Endometrial microvascular endothelial cells (primary cell): ENCODE data around the gene SLC6A19. TPM values are rescaled to one million over a fixed set of nuclear protein-coding genes. Genes with fewer than 3 reads are reported as not detected.
"Not testable (repeated sequence)": the region's sequence is repeated elsewhere in the genome, so short reads cannot be mapped to it uniquely, and the experiment has no call there.

ENCODE experiments used
- in situ Hi-C: cut with HindIII; loops from 2 replicates; pipeline ENCODE4 v1.10.0; 2017; ENCODE audit warnings: low sequenced_read_pairs, low pct_unique_long_range_greater_than_20kb; ENCODE audit errors: inconsistent ontology term
- total RNA-seq: library from RNA; depleted of rRNA; stranded (reverse); fragments of >200 nt; gene quantifications from one replicate; pipeline ENCODE4 v1.2.3, GENCODE V29; 2015; ENCODE audit errors: inconsistent ontology term

SLC6A19 gene
- total RNA-seq, 1 donor from 2014 or later: not detected

DNA sequence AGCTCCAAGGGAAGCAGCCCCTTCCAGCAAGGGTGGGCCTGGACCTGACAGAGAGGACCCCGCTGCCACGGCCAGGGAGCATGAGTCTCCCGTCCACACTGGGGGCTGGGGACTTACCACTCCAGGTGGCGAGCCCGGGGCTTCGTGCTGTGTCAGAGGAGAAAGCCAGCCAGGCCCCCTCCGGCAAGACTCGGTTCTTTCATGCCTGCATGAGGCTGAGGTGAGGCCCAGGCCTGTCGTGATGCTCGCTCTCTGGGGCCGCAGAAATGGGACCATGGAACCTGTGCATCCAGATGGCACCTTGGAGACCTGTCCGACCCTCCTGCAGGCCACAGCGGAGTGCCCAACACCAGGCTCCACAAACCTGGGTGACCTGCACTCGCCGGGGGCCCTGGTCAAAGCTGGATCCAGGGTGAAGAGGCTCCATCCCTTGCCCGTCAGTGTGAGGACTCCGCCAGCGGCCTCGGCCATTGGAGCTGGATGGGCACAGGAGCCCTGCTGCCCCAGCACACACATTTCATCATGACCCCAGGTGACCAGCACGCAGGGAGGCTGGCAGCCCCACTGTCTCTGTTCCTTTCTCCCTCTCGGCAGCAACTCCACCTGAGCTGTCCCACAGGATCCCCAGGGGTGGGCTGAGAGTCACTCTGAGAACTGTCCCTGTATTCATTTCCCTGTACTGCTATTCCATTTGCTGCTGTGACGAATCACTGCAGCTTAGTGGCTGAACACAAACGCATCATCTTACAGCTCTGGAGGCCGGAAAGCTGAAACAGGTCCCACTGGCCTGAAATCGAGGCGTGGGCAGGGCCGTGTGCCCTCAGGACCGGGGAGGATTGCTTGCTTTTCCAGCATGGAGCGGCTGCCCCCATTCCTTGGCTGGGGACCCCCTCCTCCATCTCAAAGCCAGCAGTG lies 48.2 kb downstream of the SLC6A19 start:
- in situ Hi-C loops: no loop called here

DNA sequence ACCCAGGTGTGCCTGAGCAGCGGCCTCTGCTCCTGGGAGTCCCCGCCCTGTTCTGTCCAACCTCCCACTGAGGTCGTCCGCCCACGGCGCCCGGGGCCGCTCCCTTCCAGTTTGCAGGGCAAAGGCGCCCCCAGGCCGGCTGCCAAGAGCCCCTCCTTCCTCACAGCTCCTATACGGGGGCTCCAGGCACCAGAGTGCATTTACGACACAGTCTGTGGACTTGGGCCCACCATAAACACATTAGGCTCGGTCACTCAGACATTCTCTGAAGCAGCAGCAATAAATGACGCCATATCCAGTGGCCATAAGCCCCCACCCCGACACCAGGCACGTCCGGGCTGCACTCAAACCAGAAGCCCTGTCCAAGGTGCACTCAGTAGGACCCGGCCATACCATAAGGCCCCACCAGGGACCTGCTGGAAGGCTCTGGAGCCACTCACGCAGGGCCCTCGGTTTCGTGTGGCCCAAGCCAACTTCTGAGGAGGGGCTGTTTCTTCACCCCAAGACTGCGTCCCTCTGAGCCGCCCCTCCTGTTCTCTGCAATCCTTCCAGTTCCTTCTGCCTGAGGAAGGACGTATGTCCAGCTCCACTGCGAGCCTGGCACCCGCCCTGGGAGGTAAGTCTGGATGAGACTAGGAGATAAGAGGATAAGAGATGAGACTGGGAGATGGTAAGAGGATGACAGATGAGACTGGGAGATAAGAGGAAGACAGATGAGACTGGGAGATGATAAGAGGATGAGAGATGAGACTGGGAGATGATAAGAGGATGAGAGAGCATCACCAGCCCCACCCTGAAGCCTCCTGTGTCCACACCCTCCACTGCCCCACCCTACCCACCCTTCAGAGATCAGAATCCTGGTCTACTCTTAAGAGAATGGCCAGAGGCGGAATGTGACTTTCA lies 50.5 kb downstream of the SLC6A19 start:
- in situ Hi-C loops: no loop called here

DNA sequence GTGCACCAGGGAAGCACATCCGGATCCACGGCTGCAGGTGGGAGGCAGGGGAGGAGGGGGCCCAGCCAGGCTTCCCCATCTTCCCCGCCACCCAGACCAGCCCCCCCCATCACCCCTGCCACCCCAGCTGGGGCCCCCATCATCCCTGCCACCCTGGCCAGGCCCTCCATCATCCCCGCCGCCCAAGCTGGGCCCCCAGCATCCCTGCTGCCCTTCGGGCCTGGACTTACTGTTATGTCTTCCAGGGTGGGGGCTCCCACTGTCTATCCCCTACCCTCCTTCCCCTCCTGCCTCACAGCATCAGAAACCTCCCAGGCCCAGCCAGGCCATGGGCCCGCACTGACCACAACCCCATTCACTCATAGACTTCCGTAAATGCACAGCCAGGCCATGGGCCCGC lies 51.3 kb downstream of the SLC6A19 start:
- in situ Hi-C loops: no loop called here

DNA sequence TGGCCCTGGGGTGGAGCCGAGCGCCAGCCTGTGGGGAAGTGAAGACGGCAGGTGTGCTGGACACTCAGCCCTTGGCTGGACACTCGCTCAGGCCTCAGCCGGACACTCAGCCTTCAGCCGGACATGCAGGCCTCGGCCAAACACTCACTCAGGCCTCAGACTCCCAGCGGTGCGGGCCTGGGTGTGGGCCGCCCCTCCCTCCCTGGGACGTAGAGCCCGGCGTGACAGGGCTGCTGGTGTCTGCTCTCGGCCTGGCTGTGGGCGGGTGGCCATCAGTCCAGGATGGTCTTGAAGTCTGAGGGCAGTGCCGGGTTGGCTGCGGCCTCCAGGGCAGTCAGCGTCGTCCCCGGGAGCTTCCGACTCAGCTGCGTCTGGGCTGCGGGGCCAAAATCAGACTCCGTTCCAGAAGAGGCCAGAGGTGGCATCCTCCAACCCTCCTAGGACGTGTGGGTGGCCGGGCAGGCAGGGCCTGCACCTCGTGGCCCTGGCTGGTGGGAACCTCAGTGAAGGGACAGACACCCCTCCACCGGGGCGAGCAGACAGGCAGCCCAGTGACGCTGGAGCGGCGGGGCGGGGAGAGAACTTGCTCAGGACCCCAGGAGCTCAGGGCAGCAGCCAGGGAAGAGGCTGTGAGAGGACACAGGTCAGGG lies 52.2 kb downstream of the SLC6A19 start:
- in situ Hi-C loops: no loop called here

DNA sequence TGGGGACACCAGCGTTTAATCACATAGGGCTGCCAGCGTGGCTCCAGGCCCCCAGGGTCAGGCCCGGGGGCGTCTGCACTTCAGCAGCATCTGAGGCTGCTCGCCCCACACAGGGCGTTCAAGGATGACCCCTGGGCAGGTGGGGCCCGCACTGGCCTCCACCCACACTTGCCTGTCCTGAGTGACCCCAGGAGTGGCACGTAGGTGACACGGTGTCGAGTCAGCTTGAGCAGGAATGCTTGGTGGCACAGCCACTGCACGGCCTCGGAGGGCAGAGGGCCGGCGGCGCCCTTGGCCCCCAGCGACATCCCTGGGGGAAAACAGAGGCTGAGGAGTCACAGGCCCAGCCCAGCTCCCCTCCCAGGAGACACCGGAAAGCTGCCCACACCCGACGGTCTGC lies 52.8 kb downstream of the SLC6A19 start:
- in situ Hi-C loops: no loop called here

DNA sequence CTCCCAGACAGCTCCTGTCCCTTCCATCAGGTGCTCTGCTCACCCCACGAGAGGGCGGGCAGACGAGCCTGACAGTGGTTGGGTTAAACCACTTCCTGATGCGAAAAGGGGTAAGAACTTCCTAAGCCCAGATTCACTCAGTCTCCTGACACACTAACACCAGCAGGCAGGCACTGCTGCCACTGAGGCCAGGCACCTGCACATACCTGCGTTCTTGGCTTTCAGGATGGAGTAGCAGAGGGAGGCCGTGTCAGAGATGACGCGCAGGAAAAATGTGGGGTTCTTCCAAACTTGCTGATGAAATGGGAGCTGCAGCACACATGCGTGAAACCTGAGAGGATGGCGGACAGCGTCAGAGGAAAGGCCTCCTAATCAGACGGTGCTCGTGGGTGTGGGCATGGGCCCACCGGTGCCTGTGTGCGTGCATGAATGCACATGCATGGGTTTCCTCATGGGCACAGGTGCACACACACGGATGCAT lies 53.7 kb downstream of the SLC6A19 start:
- in situ Hi-C loops: no loop called here

DNA sequence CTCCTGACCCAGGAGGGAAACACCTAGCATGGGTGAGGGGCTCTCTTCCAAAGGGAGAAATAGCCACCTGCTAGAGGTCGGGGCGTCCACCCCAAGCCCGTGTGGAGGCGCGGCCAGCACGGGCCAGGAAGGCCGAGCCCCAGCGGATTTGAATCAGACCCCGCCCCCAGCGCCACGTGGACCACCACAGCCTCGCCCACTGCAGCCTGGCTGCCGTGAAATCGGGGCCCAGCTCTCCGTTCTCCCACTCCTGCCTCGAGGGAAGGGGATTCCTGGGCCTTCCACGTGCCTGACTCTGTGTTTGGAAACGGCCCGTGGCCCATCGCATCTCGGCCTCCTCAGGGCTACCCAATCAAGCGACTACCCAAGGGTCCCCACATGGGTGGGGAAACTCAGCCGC lies 55.4 kb downstream of the SLC6A19 start:
- in situ Hi-C loops: no loop called here

DNA sequence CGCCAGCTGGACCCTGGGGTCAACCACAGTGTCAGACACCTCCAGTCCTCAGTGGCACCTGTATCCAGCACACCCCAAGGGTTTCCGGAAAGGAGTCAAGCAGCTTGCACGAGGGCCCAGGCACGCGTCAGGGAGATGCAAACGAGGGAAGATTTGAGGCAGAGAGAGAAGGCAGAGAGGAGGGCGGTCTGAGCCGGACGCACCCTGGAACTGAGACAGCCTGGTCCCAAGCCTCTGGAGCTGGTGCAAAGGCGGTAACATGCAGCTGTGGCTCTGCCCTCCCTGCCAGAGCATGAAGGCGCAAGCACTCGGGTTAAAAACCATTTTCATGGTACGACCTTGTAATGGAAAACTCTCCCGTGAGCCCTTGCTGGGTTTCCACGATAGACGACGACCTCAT lies 56.0 kb downstream of the SLC6A19 start:
- in situ Hi-C loops: no loop called here

DNA sequence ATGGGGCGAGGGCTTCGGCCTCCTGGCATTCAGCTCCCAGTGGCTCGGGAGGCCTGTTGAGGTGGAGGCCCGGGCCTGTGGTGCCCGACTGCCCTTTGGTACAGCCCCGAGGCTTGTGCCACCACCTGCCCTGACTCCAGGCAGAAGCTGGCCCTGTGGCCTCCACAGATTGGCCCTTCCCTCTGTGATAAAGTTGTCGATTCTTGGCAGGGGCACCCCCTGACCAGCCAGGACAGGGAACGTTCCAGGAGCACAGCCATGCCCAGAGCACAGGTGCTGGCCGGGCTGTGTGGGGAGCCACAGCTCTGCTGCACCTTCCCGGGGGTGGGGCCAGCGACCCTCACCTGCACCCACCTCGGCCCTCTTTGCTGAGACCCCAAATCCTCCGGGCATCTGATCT lies 56.4 kb downstream of the SLC6A19 start:
- in situ Hi-C loops: no loop called here

DNA sequence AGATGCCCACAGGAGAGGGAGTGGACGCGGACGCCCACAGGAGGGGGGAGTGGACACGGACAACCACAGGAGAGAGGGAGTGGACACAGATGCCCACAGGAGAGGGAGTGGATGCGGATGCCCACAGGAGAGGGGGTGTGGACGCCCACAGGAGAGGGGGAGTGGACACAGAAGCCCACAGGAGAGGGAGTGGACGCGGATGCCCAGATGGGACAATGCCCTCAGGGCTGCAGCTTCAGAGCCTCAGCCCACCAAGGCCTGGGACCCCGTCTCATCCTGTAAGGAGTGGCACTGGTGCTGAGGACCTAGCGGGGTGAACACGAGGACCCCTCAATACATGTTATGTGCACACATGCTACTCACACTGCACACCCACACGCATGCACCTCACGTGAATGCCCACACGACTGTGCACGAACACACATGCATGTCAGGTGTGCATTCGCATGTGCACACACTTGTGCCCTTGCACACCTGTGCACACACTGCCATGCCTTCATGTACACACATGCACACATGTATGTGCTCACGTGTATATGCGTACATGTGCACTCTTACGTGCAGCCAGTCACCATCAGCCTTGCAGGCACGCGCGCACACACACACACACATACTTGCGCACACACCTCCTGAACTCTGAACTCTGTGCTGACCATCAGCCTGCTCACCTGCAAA lies 58.5 kb downstream of the SLC6A19 start:
- in situ Hi-C loops: no loop called here

DNA sequence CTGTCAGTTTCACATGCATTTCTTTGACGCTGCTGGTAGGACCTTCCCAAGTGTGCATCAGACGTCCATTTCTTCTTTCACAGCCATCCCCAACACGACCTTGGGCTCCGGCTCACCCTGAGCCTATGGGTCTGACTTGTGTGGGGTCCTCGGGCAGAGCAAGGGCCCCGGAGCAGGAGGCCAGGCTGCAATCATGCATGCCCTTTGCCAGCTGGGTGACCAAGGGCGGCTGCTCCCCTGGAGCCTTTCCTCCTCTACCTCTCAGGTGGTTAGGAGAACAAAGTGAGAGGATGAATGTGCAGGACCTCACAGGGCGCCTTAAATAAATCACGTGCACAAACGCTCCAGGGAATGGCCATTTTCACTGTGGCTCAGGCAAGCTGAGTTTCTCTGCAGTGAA lies 60.2 kb downstream of the SLC6A19 start:
- in situ Hi-C loops: no loop called here

DNA sequence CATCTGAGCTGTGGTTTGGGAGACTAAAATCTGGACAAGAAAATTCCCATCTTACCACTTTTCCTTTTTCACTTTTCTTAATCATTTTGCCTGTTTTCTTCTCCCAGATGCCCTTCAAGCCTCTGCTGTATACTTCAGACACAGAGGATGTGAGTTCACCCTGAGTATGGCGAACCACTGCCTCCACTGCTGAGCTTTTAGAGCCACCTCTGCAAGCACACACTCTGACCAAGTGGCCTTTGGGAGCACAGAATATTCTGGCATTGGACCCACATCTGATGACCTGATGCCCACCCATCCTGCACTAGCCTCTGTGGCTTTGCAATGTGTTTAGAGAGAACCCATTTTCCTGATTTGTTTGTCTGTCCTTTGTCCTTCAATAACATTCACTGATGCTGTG lies 61.0 kb downstream of the SLC6A19 start:
- in situ Hi-C loops: no loop called here

DNA sequence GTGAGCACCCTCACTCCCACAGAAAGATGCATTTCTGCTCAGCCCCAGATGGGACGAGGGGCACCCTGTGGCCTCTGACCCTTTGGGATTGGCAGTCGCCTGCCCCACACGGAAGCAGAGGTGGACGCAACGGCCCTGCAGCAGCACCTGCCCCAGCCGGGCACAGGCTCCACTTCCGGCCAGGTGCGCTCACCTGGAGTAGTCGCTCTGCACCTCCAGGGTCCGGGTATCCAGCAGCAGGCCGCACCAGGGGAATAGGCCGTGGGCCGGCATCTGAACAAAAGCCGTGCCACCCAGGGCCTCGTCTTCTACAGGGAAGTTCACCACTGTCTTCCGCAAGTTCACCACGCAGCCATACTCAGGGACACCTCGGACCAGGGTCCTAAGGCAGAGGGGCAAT lies 62.8 kb downstream of the SLC6A19 start:
- in situ Hi-C loops: no loop called here

DNA sequence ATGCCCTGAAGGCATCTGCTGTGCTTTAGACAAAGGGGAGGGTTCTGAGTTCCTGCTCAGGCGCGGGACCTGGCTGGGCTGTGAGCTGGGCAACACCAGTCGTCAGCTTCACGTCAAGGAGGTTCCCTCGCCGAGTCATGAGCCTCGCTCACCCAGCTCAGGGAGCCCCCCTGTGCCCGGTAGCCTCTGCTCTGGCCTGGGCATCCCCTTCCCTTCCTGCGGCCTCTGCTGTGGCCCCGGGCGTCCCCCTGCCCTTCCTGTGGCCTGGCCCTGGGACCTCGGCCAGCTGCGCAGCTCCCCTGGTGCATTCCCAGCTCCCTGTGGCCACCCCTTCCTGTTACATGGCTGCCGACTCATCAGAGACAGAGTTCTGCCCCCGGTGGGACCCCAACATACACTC lies 63.6 kb downstream of the SLC6A19 start:
- in situ Hi-C loops: no loop called here

DNA sequence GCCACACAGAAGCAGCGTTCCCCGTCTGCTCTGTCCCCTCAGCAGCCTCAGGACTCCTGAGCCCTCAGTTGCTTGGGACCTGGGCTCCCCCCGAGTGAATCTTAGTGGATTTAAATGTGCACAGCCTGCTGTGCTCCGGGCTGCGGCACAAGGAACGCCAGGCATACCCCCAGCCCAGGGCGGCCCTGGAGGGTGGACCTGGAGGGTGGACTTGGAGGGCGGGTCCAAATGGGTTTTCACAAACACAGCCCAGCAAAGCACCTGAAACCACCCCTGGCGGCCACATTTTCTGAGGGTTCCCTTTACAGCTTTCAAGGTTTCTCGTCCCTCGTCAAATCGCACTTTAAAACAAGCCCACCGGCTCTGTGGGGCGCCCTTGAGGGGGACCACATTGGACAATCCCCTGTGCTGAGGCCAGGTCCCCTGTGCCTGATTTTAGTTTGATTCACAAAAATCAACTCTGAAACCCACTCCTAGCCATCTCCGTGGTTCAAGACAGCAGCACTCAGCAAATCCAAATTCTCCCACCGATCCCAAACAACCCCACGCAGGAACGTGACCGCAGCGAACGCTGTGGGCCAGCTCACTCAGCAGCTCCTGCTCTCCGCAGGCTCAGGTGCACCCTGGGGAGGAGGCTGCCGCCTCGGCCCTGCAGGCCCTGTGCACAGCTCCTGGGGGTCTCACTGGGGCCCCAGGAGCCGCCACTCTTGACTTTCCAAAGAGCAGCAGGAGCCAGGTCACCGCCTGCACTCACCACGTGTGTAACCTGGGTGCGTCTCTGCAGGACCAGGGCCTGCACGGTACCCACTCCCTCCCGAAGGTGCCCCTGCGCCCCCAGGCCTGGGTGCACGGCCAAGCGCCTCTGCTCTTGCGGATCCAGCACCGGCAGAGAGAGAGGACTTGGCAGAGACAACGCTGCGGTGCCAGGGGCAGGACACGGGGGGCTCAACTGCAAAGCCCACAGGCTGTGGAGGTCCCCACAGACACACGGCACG lies 64.4 kb downstream of the SLC6A19 start:
- in situ Hi-C loops: no loop called here

DNA sequence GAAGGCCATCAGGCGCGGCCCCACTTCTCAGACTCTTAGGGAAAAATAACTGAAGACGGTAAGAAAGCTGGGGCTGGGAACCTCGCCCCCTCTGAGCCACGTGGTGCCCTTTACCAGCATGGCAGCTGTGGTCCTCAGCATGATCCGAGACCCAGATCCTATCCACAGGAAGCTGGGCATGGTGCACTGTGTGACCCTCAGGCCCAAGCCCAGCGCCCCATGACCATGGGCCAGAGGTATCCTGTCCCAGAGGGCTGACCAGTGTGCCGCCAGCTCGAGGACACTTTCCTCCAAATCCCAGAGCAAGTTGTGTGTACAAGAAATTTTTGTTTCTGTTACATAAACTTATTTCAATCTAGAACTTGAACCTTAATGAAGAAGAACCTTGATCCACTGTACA lies 65.4 kb downstream of the SLC6A19 start:
- in situ Hi-C loops: no loop called here

DNA sequence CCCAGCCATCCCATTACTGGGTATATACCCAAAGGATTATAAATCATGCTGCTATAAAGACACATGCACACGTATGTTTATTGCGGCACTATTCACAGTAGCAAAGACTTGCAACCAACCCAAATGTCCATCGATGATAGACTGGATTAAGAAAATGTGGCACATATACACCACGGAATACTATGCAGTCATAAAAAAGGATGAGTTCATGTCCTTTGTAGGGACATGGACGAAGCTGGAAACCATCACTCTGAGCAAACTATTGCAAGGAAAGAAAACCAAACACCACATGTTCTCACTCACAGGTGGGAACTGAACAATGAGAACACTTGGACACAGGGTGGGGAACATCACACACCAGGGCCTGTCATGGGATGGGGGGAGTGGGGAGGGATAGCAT lies 66.1 kb downstream of the SLC6A19 start:
- in situ Hi-C loops: not testable (repeated sequence)

DNA sequence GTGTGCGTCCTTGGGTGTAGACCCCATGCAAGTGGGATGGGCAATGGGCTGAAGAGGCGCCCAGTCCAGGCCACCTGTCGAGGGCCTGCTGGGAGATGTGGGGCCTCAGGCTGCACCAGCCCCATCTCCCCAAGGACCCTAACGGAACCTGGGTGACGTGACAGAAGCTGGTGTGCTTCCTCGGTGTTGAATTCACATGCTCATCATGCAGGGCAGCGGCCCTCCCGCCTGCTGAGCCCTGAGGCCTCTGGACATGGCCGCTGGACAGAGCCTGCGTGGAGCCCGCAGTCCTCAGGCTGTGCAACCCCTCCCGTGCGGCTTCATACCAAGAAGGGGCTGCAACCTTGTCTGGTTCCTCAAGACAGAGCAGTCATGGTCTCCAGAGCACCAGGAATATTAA lies 66.7 kb downstream of the SLC6A19 start:
- in situ Hi-C loops: no loop called here
